Memory B cell (primary cell): ENCODE measurements around the gene ITGA11.

Experiments used
- ATAC-seq: fragments of 150-1000 bp; cut with Tn5 transposase; 2 replicates; pipeline ENCODE4 v1.10.0; 2021; ENCODE audit warnings: low read depth, mild to moderate bottlenecking, moderate library complexity
- DNase-seq, 2 donors: peaks; one replicate each; pipeline ENCODE4 v3.0.0; 2022; ENCODE audit warnings: low spot score in 2 of 2
- H3K27ac Mint-ChIP-seq: one replicate; pipeline ENCODE4 v1.8.0; 2022; ENCODE audit warnings: mild to moderate bottlenecking, moderate library complexity, mixed read lengths
- H3K27me3 Mint-ChIP-seq: one replicate; pipeline ENCODE4 v1.8.0; 2022; ENCODE audit warnings: mixed read lengths
- H3K36me3 Mint-ChIP-seq: one replicate; pipeline ENCODE4 v1.8.0; 2022; ENCODE audit warnings: mild to moderate bottlenecking, mixed read lengths
- H3K4me1 Mint-ChIP-seq: one replicate; pipeline ENCODE4 v1.8.0; 2022; ENCODE audit warnings: mixed read lengths
- H3K4me3 Mint-ChIP-seq: one replicate; pipeline ENCODE4 v1.8.0; 2022; ENCODE audit warnings: mild to moderate bottlenecking, moderate library complexity, mixed read lengths
- H3K9me3 Mint-ChIP-seq: one replicate; pipeline ENCODE4 v1.8.0; 2022; ENCODE audit warnings: mixed read lengths

Gene ITGA11

DNA sequence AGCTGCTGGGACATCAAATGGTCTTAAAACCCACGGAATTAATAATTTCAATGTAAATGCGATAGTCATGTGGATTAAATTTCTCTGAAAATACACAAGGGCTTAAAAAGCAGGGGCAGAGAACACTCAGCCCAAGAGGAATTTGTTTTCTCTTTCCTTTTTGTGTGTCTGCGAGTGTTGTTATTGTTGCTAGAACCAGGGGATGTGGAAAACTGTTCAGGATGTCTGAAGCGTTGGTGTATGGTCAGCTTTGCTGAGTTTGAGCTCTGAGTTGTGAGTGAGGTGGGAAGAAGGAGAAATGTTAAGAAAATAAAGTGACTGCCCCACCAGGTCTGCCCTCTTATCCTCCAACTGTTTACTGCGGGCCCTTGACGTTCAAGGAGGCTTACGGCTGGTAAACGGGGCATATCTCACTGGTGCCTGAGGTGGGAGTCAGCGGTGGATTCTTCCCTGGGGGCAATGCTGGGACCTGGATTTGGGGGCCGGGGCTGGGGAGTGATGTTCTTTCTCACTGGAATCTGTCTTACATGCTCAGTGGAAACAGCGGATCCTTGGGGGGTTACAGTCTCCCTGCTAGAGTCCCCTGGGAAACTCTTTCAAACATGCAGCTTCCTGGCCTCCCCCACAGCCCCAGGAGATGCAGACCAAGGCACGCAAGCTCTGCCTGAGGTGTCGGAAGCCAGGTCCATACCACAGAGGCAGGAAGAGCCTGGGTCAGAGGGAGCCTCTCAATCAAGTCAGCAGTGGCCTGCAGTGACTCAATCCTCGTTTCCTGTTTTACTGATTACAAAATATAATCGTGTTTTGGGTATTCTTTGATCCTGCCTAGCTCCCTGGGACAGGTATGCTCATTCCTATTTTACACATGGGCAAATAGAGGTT is 41.8 kb downstream of the ITGA11 start:
- no peak overlapping the region for H3K4me3 Mint-ChIP-seq

DNA sequence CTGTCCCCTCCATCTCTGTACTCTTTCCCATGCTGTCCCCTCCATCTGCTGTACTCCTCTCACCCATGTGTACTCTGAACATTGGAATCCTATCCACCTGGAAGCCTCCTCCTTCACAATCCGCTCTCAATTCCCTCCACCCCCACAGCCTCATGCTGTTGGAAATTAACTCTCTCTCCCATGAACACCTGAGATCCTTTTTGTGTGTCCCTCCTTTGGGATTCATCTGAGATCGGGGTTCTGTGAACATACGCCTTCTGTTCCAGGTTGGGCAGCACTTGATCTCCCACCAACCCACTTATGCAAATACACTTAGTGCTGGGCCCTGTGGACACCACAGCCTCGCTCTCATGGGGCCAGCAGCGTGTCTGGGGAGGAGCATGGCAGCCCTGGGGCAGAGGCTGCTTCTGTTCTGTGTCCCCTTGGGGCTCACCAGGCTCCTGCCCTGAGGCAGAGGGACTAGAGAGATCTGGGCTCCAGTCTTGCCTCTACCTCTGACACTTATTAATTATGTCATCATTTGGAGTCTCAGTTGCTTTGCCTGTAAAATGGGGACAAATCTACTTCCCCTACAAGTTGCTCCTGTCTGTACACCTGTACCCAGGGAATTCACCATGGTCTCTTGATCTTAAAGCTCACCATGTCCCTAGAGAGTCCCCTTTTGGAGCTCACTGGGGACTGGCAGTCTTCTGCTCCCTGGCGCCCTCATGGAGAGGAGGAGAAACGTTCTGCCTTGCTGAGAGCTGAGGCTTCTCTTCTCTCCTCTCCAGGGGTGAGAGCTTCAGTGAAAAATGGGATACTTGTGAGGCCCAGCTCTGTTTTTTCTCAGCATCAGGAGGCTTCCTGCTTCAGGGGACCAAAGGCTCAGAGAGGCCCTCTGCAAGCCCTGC is 42.7 kb downstream of the ITGA11 start:
- peaks cover 1% of the 10 kb centered on the region for H3K36me3 Mint-ChIP-seq
- peaks cover 14% of the 10 kb centered on the region for H3K27me3 Mint-ChIP-seq
- peaks cover 7% of the 10 kb centered on the region for H3K9me3 Mint-ChIP-seq
- ATAC-seq (no peak), DNase-seq (no peak)
- H3K27ac Mint-ChIP-seq = no peak overlapping the region
- H3K4me3 Mint-ChIP-seq = no peak overlapping the region
- no peaks in the 10 kb centered on the region for H3K4me1 Mint-ChIP-seq

More for the DNA sequence above, 41.8 kb downstream of the ITGA11 start:
- Mint-ChIP-seq H3K27ac (no peak overlapping the region), H3K9me3 (peaks cover 7% of the 10 kb centered on the region), H3K36me3 (peaks cover 1% of the 10 kb centered on the region), H3K27me3 (peaks cover 12% of the 10 kb centered on the region), H3K4me1 (no peaks in the 10 kb centered on the region)
- DNase-seq = no peak
- no peak for ATAC-seq

DNA sequence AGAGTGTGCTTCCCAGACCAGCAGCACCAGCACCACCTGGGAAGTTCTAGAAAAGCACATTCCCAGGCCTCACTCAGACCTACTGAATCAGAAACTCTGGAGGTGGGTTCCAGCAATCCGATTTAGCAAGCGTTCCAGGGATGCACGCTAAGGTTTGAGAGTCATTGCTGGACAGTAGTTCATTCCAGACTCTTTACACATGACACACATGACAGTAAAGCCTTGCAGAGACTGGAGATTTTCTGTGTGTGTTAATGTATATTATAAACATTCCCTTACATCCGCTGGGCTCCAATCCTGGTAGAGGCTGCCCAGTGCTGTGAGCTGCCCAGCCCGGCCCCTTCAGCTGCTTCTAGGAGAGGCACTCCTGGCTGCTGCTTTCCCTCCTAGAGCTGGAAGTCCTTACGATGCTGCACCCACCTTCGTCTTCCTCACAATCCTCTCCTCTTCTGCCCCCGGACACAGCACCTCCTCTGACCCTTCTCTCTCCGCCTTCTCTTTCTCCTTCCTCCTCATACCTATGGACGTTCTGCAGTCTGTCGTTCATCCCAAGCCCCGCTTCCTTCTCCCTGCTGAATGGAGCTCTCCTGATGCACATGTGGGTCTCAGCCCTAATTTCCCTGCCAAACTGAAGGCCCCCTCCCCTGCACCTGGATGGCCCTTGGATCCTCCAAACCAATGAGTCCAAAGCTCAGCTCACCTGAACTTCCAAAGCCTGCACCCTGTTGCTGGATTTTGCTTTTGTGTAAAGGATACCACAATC is 44.4 kb downstream of the ITGA11 start:
- Mint-ChIP-seq H3K4me1 (no peaks in the 10 kb centered on the region), H3K9me3 (peaks cover 5% of the 10 kb centered on the region), H3K36me3 (peaks cover 1% of the 10 kb centered on the region), H3K4me3 (no peak overlapping the region), H3K27ac (no peak overlapping the region), H3K27me3 (peaks cover 15% of the 10 kb centered on the region)
- ATAC-seq = no peak
- DNase-seq = no peak

DNA sequence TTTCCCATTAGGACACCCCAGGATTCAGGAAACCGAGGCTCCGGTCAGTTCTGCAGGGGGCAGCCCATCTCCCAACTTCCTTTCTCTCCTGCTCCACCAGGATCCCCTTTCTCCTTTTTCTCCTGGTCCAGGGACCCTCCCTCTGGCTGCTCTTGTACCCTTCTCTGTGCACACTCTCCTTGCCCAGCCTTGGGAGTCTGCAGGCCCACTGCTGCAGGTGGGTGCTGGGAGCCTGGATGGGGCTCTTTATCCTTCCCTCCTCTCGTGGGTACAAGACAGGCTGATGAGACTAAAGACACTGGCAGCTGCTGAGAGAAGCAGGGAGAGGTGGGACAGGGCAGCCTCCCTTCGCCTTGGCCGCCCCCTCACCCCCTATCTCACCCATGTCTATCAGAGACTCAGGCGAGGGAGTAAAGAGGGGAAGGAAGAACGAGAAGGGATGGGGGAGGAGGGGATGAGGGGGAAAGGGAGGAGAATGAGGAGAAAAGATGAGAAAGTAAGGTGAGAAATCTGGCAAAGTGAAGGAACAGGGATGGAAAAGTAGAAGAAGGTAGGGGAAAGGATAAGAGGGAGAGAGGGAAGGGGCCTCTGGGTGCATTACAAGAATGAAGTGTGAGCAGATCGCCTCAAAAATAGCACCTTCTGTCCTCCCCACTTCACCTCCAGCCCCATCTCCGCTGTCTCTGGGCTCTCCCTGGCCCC is 45.2 kb downstream of the ITGA11 start:
- H3K4me1 Mint-ChIP-seq = no peaks in the 10 kb centered on the region
- no peaks in the 10 kb centered on the region for H3K9me3 Mint-ChIP-seq
- H3K4me3 Mint-ChIP-seq = no peak overlapping the region
- H3K27me3 Mint-ChIP-seq = peaks cover 11% of the 10 kb centered on the region
- ATAC-seq (no peak), DNase-seq (no peak)
- H3K36me3 Mint-ChIP-seq = peaks cover 1% of the 10 kb centered on the region
- no peak overlapping the region for H3K27ac Mint-ChIP-seq

DNA sequence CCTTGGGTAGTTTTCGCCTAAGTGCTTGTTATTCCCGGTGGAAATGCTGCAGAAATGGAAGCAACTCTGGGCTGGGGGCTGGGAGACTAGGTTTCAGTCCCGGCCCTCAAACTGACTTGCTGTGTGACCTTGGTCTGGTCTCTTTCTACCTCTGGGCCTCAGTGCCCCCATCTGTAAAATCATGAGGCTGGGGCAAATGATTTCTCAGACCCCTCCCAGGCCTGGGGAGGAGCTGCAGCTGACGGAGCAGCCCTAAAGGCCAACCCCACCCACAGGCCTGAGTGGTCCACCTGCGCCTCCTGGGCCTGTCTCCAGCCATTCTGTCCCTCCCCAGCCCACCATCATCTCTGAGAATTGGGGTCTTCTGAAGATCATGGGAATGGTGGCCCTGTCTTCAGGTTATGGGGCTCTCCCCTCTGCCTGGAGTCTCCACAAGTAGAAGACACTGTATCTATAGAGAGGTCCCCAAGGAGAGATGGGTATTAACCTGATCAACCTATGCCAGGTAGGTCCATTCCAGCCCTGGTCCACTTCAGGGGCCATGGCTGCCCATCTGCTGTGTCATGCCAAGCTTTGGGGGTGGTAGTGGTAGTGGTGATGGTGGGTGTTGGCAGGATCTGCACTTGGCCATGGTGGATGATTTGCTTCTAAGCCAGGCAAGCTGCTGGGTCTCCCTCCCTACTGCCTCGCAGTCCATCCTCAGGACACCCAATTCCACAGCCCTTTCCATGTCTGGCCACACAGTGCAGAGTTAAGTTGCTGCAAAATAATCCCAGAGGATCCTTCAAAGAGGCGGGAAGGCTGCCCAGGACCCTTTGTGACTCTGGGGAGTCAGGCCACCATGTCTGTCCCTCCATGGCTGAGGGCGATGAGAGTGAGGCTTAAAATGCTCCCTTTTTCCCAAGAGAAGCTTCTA is 46.0 kb downstream of the ITGA11 start:
- no peak overlapping the region for H3K27ac Mint-ChIP-seq
- H3K36me3 Mint-ChIP-seq = no peaks in the 10 kb centered on the region
- H3K27me3 Mint-ChIP-seq = peaks cover 8% of the 10 kb centered on the region
- no peak for DNase-seq
- no peaks in the 10 kb centered on the region for H3K4me1 Mint-ChIP-seq
- H3K9me3 Mint-ChIP-seq = no peaks in the 10 kb centered on the region
- no peak for ATAC-seq
- no peak overlapping the region for H3K4me3 Mint-ChIP-seq

DNA sequence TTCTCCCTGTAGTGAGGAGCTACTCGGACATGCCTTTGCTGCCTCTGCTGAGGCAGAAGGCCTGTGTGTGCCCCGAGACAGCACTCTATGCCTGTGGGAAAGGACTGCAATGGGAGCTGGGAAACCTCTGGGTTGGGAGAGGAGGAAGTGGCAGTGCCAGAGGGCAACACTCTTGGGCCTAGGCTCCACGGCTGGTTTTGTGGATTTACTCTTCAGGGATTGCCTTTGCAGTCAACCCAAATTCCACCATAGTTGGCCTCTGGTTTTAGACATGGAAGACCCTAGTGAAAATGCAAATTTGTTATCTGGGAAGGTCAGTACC is 46.8 kb downstream of the ITGA11 start:
- DNase-seq (no peak), ATAC-seq (no peak)
- Mint-ChIP-seq H3K36me3 (no peaks in the 10 kb centered on the region), H3K4me1 (no peaks in the 10 kb centered on the region), H3K27me3 (peaks cover 8% of the 10 kb centered on the region), H3K4me3 (no peak overlapping the region), H3K27ac (no peak overlapping the region), H3K9me3 (no peaks in the 10 kb centered on the region)

DNA sequence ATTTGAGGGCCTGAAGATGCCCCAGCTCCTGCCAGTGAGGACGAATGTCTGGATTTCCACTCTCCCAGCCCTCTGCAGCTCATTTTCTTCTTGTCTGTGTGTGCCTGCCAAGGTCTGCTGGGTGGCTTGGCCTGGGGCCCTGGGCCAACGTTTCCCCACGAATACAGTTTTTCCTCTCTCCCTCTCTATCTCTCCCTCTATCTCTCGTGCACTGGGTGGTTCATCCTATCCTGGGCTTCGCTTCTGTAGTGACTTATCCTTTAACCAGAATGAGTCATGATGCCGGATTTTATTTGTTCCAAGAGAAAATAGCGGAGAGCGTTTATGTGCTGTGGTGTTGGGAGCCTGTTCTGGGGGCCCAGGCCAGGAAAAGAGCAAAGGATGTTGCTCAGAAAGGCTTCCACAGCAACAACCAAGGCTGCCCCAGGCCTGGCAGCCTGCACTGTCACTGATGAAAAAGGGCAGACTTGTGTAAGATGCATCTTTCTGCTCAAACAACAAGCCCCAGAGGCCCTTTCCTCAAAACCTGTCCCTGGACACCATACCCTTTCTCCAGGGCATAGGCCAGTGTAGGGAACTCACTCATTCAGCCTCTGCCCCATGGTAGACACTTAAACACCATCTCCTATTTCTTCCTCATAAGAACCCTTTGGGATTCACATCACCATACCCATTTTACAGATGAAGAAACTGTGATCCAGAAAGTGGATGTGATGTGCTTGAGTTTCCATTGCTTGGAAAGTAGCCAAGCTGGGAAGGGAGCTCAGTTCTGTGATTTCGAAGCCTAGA is 47.3 kb downstream of the ITGA11 start:
- no peaks in the 10 kb centered on the region for H3K36me3 Mint-ChIP-seq
- H3K4me1 Mint-ChIP-seq = peaks cover 2% of the 10 kb centered on the region
- H3K9me3 Mint-ChIP-seq = no peaks in the 10 kb centered on the region
- no peak for DNase-seq
- H3K4me3 Mint-ChIP-seq = no peak overlapping the region
- ATAC-seq = no peak
- H3K27me3 Mint-ChIP-seq = peaks cover 5% of the 10 kb centered on the region
- H3K27ac Mint-ChIP-seq = no peak overlapping the region

DNA sequence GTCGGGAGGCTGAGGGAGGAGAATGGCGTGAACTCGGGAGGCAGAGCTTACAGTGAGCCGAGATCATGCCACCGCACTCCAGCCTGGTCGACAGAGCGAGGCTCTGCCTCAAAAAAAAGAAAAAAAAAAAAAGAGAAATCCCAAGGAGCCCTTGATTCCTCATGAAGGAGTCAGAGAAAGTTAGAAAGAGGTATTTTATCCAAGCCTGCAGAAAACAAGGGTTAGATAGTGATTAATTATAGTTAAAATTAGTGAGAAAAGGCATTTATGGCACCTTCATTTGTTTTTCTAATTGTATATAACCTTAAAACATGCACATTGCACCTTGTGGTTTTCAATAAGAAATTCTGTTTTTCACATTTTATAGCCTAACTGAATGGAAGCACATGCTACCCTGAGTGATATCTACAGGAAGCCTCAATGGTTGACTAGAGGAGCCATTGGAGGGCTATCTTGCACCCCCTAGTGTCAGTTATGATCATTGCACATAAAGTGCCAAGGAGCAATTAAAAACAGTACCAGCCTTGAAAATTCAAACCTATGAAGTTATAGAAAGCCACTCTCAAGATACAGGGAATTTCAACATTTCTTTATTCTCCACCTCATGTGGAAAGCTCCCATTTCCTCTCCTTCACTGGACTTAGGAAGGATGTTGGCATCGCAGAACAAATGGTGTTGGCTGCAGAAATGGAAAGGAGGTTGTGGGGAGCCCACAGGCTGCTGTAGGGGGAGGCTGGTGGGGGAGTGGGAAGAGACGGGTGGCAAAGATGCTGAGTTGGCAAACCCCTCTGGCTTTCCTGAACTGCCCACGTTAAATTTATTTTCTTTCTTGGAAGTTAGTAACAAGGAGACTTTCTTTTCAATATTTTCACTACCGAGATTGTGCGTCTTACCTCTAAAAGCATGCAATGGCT is 48.5 kb downstream of the ITGA11 start:
- no peak overlapping the region for H3K27ac Mint-ChIP-seq
- H3K9me3 Mint-ChIP-seq = no peaks in the 10 kb centered on the region
- peaks cover 2% of the 10 kb centered on the region for H3K4me1 Mint-ChIP-seq
- DNase-seq (peak; percentile 15 to 26), ATAC-seq (peak; percentile 32)
- H3K27me3 Mint-ChIP-seq = peaks cover 7% of the 10 kb centered on the region
- no peaks in the 10 kb centered on the region for H3K36me3 Mint-ChIP-seq
- H3K4me3 Mint-ChIP-seq = no peak overlapping the region

DNA sequence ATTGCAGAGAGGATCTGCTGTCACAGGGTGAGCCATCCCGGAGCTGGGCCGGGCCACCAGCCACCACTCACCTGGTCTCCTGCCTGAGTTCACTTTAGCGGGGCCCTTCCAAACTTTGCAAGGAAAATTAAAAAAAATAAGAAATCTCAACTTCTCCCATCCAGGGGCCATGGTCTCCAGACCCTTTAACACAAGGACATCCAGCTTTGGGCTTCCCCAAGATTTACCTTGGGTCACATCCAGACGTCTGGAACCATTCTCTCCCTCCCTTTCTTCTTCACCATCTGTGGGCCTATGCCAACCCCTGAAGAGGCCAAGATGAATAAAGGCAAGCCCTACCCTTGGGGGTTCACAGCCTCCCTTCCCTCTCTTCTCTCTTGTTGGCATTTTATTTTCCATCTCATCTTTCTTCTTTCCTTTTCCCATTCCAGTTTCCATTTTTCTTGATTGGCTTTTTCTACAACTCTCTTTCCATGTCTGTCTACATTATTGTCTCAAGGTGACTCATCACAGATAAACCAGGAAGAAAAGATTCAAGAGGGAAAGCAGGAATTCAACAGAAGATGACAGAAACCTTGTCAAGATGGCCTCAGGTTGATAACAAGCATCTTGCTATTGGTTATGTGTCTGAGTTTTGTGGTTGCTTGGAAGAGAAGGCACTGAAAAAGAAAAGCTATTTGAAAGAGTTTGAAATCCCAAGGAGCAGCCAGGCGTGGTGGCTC is 49.5 kb downstream of the ITGA11 start:
- Mint-ChIP-seq H3K27me3 (peaks cover 8% of the 10 kb centered on the region), H3K4me3 (no peak overlapping the region), H3K9me3 (no peaks in the 10 kb centered on the region), H3K27ac (no peak overlapping the region), H3K36me3 (no peaks in the 10 kb centered on the region), H3K4me1 (peaks cover 2% of the 10 kb centered on the region)
- DNase-seq (peak in 1 of 2 donors; percentile 5), ATAC-seq (no peak)

DNA sequence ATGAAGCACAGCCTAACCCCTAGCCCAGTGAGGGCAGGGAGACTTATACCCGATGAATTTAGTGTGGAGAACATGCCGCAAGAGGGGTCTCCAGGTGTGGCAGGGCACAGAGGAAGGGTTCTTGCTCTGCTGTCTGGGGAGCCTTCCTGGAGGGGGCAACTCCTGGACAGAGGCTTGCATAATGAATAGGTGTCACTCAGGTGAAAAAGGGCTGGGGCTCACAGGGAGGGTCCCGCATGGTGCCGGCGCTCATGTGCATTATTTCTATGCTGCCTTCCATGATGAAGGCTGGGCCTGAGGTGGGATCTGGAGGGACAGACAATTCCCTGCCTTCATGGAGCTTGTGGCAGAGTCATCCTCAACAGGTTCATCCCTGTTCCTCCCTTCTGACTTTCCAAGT is 51.5 kb downstream of the ITGA11 start:
- H3K36me3 Mint-ChIP-seq = no peaks in the 10 kb centered on the region
- ATAC-seq (no peak), DNase-seq (peak in 1 of 2 donors; percentile 4)
- H3K27me3 Mint-ChIP-seq = peaks cover 8% of the 10 kb centered on the region
- no peak overlapping the region for H3K27ac Mint-ChIP-seq
- H3K4me1 Mint-ChIP-seq = peaks cover 2% of the 10 kb centered on the region
- H3K4me3 Mint-ChIP-seq = no peak overlapping the region
- no peaks in the 10 kb centered on the region for H3K9me3 Mint-ChIP-seq

DNA sequence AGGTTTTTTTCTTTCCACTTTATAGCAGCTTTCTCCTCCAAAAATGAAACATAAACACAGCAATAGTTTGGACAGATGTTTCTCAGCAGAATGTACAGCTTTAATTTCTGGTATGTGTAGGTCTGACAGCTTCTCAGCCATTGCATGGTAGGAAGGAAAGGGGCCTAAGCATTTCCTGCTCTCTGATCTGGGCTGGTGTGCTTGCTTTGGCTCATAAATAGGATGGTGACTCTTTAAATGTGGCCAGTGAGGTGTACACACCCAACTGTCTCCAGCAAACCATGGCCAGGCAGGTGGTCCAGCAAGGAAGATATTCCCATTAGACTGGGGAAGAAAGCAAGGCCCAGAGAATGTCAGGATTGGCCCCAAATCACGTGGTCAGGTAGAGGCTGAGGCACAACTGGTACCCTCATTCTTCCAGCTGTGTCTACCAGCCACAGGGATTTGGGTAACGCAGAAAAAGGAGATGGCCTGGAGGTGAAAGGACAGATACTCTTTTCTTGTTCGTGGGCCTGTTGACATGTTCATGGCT is 52.1 kb downstream of the ITGA11 start:
- Mint-ChIP-seq H3K27ac (no peak overlapping the region), H3K9me3 (no peaks in the 10 kb centered on the region), H3K4me1 (peaks cover 2% of the 10 kb centered on the region), H3K27me3 (peaks cover 8% of the 10 kb centered on the region), H3K4me3 (no peak overlapping the region), H3K36me3 (no peaks in the 10 kb centered on the region)
- ATAC-seq = no peak
- peak in 1 of 2 donors; percentile 6 for DNase-seq
